HG02885 (cell line): ENCODE data around the gene CAPN8.

Source experiments
- ATAC-seq: cut with Tn5 transposase; IDR thresholded peaks from one replicate; pipeline ENCODE4 v1.9.1; 2021; ENCODE audit warnings: mild to moderate bottlenecking; ENCODE audit not compliant: unreplicated experiment, poor library complexity

Gene CAPN8

DNA sequence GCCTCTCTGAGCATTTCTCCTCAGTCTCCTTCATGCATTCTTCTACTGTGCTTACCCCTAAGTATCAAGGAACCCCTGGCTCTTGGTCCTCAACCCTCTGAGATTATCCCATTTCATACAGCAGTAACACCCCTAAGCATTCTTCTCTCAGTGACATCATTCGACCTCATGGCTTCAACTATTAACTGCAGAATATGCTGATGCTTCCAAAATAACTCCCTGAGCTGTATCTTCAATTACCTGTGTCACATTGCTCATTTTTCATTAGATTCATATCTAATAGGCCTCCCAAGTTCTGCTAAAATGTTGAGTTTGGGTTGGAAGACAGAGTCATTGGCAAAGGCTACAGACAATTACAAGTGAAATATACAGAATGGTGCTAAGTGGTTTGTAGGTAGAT, 7.5 kb downstream of the CAPN8 start:
- ATAC-seq, result no peak

DNA sequence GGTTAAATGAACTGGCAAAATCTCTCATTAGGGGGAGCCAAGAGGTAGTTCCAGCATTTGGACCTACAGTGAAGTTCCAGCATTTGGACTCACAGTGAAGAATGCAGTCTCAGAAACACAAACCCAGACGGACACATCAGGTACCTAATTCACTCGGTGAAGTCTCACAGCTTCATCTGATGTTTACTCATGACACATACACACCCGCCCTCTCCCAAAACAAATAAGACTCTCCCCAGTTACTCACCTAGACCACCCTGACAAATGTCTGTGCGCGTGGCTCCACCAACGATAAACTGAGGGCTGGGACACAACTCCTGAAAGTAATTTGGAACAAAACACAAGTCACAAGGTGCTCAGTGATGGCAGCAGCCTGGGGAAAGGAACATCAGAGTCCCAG, 11.4 kb downstream of the CAPN8 start:
- no peak for ATAC-seq

DNA sequence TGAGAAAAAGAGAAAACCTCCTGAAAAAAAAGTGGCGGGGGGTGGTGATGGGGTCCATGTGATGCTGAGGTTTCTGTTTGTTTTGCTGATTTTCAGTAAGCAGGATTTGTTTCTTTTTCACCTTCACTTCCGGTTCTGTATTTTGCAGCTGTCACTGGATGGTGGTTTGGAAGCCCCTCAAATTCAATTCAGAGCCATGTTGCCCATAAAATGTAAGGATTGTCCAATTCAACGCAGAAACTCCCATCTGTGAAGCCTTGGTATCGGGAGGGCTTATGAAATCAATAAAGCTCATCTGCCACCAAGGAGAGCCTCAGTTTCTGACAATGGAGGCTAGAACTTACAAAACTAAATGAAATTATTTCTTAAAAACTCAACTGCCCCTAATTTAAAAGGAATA, 12.1 kb downstream of the CAPN8 start:
- ATAC-seq, result no peak

DNA sequence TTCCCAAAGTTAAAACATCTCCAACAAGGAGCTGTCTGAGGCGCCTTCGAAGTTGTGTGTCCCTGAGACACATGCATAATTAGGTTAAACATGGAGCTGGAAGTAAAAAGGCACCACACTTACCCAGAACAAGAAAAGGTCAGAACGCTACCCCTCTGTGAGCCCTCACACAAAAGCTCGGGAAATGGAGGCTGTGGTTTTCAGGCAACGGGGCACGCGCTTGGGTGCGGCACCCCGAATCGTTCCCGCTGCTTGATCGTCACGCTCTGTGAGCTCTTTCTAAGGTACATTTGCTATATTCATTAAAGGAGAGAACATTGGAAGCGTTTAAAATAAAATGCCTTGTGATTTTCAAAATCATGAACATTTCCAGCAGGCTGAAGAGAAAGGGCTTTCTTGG, 12.5 kb downstream of the CAPN8 start:
- ATAC-seq, result no peak

DNA sequence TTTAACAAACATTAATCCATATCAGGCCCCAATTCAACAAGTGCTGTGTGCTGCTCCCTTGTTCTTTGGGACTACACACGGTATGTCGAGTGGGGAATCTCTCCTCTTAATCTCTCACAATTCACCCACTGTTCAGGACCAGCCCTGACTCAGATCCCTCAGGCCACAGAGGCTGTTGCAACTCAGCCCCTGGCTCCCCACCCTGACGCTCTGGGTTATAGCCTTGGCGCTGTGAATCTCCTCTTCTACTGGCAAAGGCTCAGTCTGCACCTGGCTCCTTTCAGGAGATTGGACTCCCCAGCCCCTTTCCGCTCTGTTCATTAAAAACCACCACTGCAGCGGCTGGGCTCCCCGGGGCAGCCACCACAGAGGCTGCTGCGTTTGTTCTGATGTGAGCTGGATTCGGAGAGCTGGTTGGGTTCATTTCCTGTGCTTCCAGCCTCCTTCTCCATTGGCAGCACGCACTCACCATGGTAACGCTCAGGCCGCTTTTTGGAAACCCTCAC, 13.0 kb downstream of the CAPN8 start:
- no peak for ATAC-seq

DNA sequence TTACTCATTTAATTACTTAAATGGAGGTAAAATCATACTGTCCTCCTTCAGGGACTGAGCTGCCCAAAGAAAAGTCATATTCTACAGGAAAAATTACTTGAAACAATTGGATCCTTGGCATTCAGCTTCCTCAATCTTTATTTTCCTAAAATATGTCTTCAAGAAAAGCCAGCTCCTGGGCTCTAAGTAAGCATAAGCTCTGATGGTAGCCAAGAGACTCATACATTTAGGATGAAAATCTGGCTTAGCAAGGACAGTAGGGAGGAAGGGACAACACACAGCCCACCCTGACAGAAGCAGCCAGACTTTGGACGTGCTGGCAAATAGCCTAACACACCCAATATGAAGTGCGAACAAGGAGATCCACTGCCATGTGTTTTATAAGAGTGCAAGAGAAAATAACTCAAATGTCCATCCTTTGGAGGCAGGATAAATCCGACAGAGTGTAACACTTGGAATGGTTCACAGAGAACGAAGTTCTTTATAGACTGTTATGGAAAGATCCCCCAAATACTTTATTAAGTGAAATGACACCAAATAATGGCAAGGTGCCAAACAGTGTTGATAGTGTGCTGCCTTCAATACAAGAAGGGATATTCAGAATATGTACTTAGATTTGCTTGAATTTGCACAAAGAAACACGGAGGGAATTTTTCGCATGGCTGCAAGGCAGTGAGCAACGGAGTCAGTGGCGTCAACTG, 14.1 kb downstream of the CAPN8 start:
- ATAC-seq, result no peak

DNA sequence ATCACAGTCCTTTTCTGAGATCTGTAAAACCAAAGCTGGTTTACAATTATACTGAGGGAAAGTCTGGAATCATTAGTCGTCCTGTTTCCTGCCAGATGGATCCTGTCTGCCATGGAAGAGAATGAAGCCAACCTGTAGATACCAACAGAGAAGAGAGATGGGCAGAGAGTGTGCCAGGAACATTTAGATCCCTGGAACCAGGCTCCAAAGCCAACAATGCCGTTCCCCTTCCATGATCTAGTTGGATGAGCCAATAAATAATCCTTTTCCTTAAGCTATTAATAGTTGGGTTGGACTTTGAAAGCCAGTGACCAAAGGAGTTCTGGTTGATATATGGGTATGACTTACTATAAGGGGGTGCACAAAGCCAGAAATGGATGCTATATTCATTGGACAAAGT, 15.0 kb downstream of the CAPN8 start:
- no peak for ATAC-seq

DNA sequence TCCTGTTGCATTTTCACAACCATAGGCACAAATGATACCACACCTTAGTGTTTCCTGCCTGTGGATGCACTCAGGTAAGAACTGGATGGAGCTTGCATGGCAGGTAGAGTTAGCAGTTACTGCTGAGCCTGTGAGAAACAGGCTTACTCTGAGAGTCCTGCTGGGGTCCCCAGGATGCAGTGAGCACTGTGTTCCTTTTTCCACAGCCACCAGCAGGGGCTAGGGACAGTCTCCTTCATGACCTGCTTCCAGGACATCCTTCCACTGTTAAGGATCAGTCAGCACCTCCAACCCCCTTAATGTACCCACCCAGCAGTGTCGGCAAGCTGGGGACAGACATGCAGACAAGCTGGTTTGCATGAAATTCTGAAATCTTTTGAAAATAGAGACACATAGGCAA, 16.3 kb downstream of the CAPN8 start:
- no peak for ATAC-seq

DNA sequence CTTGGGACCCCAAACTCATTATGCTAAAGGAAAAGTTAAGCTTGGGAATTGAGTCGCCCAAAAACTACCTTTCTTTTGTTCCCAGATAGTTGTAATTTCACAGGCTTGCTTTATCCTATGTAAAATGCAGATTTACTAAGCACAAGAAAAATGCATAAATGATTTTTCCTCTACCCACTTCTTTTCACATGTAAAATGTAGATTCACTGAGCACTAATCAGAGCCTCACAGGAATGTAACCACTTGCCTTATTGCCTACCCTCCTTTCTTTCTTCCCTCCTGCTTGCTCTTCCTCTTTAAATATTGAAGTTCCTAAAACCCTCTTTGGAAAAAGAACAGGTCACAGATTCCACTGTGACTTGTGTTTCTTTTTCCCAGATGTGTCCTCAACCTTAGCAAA, 18.3 kb downstream of the CAPN8 start:
- no peak for ATAC-seq

DNA sequence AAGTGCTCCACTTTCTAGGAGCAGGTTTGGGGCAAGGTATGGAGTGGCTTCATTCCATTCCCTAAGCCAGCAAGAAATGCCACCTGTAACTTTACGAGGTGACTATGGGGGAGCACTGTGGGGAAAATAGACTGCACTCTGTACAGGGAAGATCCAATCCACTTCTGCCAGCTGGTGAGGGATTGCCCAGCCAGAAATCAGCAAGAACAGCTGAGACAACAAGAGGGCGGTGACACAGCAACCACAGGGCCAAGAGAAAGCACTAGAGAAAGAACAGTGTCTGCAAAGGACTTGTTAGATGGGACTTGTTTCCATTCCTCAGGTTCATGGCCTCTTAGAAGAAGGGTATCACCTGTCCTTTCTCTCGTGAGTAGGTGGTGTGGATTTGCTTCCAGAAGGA, 19.6 kb downstream of the CAPN8 start:
- ATAC-seq, result no peak

DNA sequence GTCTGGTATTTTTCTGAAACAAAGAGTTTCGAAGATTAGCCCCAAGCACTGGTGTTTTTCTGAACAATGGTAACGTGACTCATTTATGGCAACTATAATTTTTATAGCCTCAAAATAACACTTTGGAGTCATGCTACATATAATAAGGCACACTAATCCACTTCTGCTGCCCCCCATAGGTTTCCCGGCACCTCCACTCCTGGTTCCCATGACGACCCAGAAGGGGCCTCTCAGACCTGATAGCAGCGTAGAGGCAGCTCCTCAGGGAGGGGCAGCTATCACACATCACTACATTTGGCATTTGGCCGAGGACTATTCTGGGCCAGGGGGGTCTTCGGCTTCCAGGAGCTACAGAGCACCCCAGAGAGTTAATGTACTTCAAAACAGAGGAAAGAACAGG, 23.3 kb downstream of the CAPN8 start:
- ATAC-seq, result no peak

DNA sequence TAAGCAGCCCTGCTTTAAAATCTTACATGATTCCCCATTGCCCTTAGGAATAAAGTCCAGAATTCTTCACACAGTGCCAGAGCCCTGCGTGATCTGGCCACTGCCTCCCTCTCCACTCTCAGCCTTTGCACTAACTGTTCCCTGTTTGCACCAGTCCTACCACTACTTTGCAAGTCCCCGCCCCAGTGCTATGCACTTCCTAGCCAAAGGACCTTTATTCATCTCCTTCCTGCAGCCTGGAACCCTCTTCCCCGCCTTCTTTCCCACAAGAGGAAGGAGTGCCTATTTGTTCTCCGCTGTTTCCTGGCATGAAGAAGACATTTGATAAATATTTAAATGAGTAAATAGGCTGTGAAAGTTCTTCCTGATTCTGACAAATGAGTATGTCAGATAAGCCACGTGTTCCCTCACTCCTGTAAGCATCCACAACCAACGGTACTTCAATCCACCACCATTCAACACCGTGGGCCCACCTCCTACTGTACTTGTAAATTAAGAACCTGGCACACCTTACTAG, 23.9 kb downstream of the CAPN8 start:
- ATAC-seq, result no peak

DNA sequence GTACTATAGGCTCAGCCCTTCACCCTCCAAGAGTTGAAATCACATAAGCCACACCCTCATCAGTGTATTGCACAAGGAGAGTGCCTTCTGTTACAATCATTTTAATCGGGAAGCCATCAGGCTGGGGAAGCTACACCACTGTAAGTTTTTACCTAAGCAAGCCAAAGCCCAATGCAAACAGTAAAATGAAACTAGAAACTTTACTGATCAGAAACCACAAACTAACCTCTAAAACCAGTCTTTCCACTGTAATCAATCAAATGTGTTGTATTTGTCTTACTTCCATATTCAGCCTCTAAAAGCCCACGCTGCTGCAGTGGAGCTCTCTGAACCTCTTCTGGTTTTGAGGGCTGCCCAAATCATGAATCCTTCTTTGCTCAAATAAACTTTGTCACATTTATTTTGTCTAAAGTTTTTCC, 26.2 kb downstream of the CAPN8 start:
- no peak for ATAC-seq

DNA sequence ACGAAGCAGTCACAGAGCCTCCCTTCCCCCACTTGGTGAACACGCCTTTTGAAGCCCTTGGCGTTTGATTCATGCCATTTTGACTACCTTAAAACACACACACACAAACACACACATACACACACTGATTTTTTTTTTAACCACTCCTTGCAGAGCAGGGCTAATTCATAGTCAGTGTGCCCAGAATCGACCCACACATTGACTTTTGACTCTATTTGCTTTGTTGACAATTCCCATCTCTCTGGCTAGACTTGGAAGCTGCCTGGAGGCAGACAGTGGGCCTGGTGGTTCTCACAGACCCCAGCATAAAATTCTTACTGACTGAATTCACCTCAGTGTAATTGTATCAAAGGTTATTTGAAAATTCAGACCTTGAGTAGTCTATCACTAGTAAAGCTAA, 30.3 kb downstream of the CAPN8 start:
- no peak for ATAC-seq

DNA sequence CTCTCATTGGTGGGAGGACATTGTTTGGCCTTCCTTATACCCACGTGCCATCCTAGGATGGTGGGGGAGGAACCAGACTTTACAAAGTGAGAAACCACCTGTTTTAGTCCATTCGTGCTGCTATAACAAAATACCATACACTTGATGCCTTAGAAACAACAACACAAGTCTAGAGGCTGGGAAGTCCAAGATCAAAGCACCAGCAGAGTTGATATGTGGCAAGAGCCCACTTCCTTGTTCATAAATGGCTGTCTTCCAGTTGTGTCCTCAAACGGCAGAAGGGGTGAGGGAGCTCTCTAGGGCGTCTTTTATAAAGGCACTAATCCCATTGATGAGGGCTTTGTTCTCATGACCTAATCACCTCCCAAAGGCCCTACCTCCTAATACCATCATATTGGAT, 31.1 kb downstream of the CAPN8 start:
- ATAC-seq, result no peak

DNA sequence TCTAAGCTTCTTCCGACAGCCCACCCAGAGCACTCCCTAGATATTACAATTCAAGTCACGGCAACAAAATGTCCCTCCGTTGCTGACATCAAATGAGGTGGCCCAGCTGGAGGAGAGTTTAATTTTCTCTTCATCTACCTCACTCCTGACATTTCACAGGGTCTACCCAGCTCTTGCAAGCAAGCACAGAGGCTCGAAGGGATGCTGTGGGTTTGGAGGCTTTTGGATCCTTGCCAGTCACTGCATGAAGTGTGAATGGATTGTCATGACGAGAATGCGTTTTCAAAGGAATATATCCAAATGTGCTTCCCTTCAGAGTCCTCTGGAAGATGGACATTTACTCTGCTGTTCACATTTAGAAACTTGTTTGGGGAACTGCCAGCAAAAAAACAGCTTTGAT, 33.5 kb downstream of the CAPN8 start:
- no peak for ATAC-seq

DNA sequence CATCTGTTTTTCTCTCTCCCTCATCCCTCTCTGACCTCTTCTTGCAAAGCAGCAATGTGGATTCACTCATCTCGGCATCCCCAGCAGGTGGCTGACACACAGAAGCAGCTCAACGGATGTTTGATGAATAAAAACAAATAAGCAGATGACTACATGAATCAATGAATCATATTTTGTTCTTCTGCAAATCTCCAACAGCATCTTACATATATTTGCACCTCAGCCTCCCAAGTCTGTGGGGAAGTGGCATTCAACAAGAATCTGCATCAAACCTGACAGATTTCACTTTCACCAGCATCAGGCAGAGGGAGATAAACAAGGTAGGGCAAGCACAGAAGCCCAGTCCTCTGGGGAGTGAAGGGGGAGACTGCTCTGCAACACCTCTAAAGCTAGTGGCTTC, 34.0 kb downstream of the CAPN8 start:
- no peak for ATAC-seq

DNA sequence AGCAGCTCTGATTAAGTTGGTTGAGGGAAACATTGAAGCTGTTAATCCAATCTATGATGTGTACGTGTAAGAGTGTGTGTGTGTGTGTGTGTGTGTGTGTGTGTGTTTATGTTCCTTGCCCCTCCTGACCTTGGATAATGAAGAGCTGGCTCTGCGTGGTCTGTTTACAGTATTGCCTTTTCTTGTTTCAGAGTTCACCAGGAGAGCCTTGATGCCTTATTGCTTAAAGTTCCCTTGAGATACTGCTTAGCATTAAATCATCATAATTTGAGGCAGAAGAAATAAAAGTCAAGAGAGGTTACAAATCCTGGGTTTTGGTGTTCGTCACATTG, 36.4 kb downstream of the CAPN8 start:
- no peak for ATAC-seq

DNA sequence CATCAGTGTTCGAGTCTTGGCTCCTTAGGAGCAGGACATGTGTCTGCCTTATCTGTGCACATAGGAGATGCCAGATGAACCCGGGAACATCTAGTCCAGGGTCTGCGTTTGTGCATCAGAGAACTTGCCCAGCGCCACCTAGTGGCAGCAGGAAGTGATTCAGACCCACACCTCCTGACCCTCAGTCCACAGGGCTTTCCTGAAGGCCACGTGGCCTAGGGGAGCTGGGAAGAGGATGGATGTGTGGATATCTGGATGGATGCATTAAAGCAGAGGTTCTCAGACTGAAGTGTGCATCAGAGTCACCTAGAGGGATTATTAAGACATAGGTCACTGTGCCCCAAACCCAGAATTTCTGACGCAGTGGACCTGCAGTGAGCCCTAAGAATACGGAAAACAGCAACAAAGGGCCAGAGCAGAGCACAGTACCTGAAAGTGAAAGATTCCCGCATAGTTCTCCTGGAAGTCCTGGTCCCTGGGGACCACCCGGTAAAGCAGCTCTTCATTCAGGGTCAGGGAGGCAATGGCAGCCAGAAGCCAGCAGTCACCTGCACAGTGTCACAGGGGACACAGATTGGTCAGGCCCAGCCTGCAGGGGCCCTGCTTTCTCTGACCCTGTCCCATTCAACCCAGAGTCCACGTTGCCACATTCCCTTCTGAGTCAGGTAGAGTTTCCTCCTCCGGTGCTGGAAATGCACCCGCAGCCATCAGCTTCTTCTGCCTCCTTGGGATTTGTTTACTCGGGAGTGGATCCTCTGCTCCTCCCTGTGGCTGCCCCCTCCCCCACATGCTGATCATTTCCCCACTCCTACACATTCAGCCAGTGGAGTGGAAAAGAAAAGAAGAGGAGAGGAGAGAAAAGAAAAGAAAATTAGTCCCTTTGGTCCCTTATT, 37.0 kb downstream of the CAPN8 start:
- peak; percentile 61 for ATAC-seq

DNA sequence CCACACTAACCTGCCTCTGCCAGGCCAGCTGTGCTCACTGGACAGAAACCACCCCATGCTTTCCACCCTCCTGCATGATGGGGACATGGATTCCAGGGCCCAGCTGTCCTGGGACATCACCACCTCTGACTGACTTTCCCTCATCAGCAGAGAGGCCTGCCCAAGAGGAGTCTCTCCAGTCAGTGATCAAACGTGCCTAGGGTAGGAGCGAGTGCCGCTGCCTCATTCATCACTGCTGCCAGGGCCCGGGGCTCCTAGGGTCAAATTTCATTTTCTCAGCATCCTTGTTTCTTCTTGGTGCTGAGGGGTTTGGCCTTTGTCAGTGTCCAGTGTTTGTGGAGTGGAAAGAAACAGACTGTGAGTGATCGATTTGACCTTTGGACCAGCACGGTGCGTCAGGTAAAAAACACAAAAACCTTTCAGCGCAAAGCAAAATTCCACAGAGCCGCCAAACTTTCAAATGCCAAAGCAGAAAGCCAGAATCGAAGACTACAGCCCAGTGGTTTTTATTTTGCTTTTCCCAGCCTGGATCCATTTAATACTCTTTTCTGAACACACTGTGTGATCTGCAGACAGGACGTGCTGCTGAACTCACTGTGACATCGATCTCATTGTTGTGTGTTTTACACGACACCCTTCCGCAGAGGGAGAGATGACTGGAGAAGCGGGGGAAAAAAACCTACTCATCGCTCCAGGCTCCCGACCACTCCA, 43.2 kb downstream of the CAPN8 start:
- ATAC-seq, result no peak

DNA sequence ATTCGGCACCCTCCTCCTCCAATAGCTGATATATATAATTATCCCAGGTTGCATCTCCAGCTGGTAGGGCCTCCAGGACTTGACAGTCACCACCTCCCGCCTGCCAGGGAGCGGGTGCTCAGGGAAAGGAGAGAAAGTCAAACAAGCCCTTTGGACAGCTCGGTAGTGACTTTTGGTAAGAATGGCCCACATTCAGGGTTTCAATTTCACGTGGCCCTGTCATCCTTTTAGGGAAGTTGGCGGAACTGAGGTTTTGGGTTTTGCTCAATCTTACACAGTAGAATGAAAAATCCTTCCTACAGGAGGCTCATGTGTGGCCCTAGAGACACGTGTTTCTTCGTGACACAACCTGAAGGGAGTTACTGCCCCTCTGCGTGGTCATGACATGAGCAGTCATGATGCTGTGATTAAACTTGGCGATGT, 44.2 kb downstream of the CAPN8 start:
- peak; percentile 97 for ATAC-seq
